Islet of Langerhans (tissue), 1 donor: ENCODE results near the gene PCYT1A.
"Not testable (repeated sequence)": the region's sequence is repeated elsewhere in the genome, so short reads cannot be mapped to it uniquely, and the experiment has no call there.

Experiments used
- FAIRE-seq: peaks from one replicate; lab custom pipeline; 2011; peaks lifted over from hg19 to GRCh38; lab: Jason Lieb, UNC

PCYT1A gene

DNA sequence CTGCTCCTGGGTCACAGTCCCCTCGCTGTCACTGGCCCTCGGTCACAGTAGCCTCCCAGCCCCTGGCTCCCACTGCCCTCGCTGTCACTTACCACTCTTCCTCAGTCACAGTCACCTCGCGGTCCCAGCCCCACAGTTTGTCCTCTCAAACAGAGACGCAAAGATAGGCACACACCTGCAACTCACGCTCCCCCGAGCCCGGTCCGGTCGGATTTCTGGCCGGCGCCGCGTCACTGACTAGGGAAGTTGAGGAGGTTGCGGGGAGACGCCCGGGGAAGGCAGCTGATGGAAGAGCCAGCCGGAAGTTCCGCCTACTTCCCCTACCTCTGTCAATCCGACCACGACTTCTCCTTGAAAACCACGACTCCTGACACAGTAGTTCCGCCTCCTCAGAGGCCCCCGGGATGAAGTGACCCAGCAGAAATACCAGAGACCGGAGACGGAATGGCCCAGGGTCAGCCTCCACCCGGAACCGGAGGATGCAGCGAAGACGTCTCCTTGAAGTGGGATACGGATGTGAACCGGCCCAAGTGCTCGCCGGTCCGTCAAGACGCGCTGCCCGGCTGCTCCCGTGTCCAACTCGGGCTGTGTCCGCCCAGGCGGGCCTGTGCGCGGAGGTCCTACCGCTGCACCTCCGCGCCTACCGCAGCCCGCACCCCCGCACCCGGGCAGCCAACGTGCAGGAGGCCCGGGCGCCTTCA, at the start of gene PCYT1A:
PCYT1A (minus strand) TSS at position 287 of the 701 bp plus-strand sequence. CDS start 17,195 bp downstream, outside the sequence.
- peak; percentile 55 for FAIRE-seq

DNA sequence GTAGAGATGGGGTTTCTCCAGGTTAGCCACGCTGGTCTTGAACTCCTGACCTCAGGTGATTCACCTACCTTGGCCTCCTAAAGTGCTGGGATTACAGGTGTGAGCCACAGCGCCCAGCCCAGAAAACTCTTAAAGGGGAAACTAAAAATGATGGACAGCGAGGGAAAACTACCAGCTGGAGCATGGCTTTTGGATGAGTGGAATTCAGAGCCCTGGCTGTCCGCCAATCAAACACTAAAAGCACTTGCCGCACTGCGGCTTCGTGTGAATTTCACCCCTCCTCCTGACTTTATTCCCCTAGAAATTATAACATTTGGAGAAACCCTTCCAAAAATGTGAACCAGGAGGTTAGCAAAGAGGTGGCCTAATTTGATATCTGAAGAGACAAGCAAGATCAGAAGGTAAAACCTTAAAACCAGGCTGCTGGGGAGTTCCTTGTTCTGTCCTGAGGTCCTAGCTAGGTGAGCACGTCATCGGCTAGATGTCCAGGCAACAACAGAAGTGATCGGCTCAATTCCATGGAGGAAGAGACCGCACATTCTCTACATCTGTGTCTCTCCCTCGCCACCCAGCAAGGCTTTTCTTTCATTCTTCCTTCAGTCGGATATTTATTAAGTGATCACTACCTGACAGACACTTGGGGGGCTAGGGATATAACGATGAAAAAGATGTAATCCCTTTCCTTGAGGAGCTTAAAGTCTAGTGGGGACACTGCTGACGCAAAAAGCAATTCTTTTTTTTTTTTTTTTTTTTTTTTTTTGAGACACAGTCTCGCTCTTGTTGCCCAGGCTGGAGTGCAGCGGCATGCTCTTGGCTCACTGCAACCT, 49.0 kb upstream of the PCYT1A start:
- FAIRE-seq = no peak

DNA sequence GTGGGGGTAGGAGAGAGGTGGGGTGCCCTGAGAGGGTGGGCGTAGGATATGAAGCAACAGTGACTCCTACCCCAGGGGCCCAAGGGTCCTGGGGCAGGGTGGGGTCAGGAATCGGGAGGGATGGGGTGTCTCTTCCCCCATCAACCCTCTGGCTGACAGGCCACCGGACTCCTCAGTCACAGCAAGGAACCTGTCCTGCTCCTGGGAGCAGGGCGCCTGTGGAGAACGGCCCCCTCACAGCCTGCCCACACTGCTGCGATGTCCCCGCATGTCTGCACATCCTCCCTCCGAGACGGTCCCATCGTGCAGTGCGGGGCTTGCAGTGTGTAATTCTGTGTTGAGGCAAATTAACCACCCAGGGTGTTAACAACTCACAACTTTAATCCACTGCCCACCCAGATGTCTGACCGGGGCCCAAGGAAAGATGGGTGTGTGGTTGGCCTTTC, 48.0 kb upstream of the PCYT1A start:
- FAIRE-seq = no peak

DNA sequence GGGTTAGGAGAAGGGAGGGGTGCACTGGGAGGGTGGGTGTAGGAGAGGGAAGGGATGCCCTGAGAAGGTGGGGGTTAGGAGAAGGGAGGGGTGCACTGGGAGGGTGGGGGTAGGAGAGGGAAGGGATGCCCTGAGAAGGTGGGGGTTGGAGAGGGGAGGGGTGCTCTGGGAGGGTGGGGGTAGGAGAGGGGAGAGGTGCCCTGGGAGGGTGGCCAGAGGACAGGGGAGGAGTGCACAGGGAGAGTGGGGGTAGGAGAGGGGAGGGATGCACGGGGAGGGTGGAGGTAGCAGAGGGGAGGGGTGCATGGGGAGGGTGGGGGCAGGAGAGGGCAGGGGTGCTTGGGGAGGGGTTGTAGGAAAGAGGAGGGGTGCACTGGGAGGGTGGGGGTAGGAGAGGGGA, 47.5 kb upstream of the PCYT1A start:
- no peak for FAIRE-seq

DNA sequence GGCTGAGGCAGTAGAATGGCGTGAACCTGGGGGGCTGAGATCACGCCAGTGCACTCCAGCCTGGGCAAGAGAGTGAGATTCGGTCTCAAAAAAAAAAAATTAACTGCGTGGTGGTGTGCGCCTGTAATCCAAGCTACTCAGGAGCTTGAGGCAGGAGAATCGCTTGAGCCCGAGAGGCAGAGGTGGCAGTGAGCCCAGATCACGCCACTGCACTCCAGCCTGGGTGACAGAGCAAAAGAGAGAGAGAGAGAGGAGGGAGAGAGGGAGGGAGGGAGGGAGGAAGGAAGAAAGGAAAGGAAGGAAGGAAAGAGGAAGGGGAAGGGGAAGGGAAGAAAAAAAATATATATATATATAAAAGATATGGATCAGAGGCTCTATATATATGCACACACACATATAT, 44.6 kb upstream of the PCYT1A start:
- no peak for FAIRE-seq

DNA sequence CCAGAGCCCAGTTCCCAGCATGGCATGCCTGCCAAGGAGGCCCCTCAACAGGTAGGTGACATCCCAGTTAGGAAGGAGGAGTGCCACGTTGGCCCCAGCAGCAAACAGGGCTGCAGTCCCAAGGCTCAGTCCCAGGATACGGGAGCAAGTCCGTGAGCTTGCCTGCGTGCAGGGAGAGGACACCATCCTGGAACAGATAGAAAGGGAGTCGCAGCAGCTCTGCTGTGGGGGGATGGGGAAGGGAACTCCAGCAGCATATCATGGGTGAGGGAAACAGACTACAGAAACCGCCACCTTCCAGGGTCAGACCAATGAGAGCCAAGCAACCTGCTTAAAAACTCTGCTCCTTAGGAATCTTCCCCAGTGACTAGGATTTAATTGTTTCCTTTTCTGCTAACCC, 39.9 kb upstream of the PCYT1A start:
- FAIRE-seq = no peak

DNA sequence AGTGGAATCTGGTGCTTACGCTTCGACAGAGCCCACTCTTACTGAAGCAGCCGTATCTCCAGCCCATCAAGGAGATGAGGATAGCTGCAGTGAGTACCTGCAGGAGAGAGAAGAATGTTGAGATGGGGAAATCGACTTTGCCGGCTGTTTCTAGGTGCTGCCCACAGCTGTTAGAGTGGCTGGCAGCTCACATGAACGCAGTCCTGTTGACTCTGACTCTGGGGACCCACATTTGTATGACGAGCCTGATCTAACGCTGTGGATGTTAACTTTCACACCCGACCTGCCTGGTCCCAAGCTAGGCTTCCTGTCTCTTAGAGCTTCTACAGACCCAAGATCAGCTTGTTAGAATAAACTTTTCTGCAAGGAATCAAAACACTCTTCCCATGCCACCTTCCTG, 39.4 kb upstream of the PCYT1A start:
- FAIRE-seq = no peak

DNA sequence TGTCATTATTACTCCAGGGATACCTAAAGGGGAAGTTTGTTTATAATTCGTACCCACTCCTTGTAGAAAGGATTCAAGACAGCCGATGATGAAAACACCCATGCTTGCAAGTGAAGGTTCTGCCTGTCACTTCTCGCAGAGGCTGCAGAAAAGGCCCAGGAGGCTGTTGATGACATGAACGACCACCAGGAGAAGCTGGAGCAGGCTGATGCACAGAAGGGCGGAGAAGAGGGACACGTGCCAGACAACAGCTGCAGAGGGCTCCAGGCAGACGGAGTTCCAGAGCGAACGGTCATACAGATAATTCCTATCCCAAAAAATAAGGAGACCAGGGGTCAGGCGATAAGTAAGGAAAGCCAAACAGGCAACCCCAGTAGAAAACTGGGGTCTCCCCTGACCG, 36.2 kb upstream of the PCYT1A start:
- no peak for FAIRE-seq

DNA sequence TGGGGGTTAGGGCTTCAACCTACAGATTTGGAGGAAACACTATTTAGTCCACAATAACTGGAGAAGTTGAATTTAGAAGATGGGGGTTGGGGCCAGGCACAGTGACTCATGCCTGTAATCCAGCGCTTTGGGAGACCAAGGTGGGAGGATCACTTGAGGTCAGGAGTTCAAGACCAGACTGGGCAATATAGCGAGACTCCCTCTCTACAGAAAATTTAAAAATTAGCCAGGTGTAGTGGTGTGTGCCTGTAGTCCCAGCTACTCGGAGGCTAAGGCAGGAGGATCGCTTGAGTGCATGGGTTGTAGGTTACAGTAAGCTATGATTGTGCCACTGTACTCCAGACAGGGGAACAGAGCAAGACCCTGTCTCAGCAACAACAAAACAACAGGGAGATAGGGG, 35.5 kb upstream of the PCYT1A start:
- no peak for FAIRE-seq

DNA sequence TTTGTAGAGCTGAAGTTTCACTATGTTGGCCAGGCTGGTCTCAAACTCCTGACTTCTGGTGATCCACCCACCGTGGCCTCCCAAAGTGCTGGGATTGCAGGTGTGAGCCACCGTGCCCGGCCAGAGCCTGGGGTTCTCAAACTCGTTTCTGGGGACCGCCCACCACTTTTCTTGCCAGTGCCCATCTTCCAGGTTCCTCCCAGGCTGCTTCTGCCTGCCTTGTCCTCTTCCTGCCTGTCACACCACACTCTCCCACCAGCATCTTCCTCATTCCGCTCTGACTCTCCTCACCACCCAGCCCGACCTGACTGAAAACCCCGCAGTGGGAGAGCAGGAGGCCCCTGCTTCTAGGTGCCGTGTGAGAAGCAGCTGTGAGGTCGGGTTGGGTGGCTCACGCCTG, 33.6 kb upstream of the PCYT1A start:
- FAIRE-seq = no peak

DNA sequence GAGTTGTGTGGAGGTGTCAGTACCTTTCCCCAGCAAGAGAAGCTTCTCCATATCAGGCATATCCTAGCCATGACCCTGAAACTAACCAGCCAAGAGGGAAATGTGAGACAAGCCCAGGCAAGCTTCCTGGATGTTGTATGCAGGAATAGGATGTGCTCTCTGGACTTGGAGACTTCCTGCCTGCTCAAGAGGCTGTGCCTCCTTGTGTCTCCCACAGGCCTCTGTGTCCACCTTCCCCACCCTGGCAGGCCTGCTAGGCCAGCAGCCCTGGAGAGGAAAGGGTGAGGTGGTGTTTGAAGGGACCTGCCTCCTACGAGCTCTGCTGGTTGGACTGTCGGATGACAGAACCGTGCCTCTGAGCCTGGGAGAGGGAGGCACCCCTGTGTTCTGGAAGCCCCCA, 32.6 kb upstream of the PCYT1A start:
- FAIRE-seq = no peak

DNA sequence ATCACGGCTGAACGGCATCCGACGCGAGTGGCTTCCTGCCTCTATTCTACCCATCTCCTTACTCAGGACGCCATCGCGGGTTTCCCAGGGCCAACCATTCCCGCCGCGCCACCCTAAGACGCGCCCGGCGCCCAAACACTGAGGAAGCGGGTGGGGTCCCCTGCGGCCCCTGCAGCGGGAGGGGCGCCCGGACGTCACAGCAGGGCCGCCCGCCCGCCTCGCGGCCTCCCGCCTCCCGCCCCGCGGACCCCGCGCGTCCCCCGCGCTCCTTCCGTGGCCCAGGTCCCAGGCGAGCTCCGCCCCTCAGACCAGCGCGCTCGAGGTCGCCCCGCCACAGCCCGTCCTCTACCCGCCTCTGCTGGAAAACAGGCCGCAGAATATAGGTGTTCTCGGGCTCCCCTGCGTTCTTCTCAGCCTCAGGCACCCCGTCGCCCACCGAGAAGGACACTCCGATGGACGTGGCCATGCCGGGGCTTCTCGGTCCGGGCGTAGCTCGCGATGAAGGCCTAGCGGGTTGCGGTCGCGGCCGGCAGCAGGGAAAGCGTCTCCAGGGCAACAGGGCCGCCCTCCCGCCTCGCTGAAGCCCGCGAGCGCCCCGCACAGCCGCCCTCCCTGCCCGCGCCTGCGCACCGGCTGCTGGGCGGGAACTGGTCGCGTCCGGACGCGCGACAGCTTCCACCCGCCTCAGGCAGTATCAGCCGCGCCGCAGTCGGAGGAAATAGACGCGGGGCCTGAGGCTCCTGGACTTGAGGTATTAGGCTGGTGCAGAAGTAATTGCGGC, 30.4 kb upstream of the PCYT1A start, which contains the start of gene DYNLT2B:
DYNLT2B (minus strand) TSS at position 554 of the 781 bp plus-strand sequence; CDS start at position 466, 88 bp downstream.
- no peak for FAIRE-seq

DNA sequence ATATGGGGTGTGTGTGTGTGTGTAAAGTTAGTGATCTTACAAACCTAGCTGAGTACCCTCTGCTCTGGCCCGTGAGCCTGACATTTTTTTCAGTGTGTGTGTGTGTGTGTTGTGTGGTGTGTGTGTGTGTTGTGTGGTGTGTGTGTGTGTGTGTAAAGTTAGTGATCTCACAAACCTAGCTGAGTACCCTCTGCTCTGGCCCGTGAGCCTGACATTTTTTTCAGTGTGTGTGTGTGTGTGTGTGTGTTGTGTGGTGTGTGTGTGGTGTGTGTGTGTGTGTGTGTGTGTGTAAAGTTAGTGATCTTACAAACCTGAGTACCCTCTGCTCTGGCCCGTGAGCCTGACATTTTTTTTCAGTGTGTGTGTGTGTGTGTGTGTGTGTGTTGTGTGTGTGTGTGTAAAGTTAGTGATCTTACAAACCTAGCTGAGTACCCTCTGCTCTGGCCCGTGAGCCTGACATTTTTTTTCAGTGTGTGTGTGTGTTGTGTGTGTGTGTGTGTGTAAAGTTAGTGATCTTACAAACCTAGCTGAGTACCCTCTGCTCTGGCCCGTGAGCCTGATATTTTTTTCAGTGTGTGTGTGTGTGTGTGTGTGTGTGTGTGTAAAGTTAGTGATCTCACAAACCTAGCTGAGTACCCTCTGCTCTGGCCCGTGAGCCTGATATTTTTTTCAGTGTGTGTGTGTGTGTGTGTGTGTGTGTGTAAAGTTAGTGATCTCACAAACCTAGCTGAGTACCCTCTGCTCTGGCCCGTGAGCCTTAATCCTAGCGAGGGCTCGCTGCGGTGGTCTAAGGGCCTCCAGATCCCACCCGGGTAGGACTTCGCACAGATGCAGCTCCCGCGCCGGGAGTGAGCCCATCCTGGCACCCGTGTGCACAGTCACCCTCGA, 29.5 kb upstream of the PCYT1A start:
- not testable (repeated sequence) for FAIRE-seq

DNA sequence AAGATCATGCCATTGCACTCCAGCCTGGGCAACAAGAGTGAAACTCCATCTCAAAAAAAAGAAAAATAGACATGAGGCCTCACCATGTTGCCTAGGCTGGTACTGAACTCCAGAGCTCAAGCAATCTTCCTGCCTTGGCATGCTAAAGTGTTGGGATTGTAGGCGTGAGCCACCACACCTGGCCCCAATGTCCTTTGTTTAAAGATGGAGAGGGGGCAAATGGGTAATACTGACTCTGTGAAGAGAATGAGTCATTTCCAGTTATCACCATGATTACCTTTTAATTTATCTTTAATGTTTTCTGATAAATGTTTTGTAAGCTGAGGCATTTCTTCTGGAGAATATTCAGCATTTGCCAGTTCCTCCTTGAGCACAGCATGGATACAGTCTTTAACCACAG, 28.3 kb upstream of the PCYT1A start:
- no peak for FAIRE-seq

DNA sequence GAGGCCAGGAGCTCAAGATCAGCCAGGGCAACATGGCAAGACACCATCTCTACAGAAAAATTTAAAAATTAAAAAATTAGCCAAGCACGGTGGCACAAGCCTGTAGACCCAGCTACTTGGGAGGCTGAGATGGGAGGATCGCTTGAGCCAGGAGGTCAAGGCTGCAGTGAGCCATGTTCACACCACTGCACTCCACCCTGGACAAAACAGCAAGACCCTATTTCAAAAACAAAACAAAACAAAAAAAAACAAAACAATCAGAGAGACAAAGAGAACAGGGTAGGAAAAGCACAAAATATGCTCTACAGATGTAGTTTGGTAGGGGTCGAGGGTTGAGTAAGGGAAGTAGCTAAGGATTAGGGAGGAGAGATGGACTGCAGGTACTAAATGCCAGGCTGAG, 27.1 kb upstream of the PCYT1A start:
- FAIRE-seq = no peak

DNA sequence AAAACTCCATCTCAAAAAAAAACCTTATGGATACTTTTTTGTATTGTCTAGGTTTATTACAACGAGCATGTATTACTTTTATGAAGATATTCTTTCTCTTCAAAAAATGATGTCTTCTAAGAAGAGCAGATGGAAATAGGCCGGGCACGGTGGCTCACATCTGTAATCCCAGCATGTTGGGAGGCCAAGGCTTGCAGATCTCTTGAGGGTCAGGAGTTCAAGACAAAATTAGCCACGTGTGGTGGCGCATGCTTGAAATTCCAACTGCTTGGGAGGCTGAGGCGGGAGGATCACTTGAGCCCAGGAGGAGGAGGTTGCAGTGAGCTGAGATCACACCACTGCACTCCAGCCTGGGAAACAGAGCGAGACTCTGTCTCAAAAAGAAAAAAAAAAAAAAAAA, 26.6 kb upstream of the PCYT1A start:
- FAIRE-seq = not testable (repeated sequence)

DNA sequence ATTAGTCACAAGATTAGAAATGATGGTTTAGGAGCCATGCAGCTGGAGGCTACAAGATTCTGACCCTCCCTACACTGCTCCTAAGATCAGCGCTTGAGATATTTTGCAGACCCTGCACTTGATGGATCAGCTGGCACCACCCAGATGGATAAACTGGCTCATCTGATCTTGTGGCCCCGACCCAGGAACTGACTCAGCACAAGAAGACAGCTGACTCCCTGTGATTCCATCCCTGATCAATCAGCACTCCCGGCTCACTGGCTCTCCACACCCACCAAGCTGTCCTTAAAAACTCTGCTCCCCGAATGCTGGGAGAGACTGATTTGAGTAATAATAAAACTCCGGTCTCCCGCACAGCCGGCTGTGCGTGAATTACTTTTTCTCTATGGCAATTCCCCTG, 15.4 kb upstream of the PCYT1A start:
- FAIRE-seq = not testable (repeated sequence)

DNA sequence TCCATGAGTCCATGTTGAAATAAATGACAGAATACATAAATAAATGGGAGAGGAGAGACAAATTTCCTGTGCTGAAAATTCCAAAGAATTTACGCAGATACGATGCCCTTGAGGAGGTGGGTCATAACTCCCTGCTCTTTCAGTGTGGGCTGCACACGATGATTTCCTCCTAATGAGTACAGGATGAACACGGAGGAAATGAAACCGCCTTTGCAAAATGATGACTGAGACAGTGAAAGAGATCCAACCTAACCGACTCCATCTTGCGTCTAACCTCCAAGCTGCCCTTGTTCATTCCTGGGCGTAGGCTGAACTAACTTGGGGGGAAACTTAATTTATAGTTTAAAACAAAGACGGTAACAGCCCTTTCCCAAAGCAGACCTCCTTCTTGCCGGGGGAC, 15.0 kb upstream of the PCYT1A start:
- not testable (repeated sequence) for FAIRE-seq

DNA sequence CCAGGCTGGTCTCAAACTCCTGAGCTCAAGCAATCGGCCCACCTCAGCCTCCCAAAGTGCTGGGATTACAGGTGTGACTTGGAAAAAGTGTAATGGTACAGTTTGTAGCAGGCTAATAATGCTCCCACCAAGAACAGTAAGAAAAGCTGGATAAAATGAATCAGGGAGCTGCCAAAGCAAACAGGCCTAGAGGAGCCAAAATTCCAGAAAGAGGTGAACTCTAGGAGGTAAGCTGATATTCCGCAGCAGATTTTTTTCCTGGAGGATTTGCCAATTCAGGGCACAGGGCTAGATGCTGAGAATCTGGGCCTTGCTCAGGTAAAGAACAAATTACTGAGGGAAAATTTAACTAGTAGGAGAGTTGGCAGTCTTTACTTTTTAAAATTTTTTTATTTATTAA, 11.0 kb upstream of the PCYT1A start:
- no peak for FAIRE-seq

DNA sequence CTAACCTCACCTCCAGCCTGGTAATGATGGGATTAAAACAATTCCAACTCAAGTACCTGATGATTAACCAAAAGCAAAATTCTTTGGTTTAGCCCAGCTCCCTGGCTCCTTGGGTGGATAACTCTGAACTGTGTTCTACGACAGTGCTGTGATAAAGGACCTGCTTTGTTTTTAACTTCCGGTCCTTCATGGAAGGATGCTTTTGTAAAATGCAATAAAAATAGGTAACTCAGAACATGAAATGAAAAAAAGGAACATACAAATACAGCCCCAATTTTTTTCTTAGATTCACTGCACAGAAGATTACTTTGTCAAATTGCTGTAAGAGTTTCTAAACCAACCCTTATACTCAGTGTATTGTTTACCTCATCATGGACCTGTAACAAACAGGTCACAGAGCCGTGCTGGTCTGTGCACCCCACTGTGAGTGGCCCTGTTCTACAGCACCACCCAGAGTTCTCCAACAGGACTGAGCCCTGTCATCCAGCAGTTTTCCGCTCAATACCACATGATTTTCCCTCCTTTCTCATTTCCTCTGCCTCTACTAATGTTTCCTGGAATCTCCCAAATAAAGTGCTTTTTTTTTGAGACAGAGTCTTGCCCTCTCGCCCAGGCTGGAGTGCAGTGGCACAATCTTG, 4.9 kb upstream of the PCYT1A start:
- no peak for FAIRE-seq

DNA sequence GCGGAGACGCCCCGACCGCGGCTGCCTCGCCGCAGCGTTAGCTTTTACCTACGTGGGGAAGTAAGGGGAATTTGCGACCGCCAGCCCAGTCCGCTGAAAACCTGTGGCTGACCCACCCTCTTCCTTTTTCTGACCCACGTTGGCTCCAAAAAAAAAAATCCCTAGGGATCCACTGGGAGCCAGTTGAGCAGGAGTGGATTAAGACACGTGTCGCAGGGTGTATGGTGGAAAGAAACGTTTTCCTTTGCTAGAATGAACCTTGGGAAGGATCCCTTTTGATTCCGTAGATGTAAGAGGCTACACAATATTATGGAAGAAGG, 575 bp upstream of the PCYT1A start:
- FAIRE-seq = no peak

DNA sequence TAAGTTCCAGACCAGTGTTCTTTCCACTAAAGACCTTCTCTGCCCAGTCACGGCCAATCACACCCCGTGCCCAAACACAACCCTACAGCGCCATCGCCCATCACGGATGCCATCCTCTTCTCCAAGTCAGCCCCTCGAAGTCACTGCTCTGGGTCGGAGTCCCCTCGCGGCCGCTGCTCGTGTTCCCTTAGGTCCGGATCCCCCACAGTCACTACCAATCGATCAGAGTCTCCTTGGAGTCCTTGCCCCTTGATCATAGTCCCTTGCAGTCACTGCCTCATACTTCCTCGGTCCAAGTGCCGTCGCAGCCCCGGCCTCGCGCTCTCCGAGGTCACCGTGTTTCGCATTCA, 461 bp downstream of the PCYT1A start:
- FAIRE-seq = no peak
